A549 treated with dexamethasone at 1 μM for 4 hours (cell line): Measurements from ENCODE around the gene PWP1. TPM values are rescaled to one million over a fixed set of nuclear protein-coding genes. Genes with fewer than 3 reads are reported as not detected.

Experiments used
- total RNA-seq: library from RNA; stranded (reverse); fragments of 200-300 nt; extraction: Qiagen RNA extraction; gene quantifications from 5 replicates; pipeline ENCODE4 v1.2.3, GENCODE V29; 2022

The PWP1 gene
- total RNA-seq, result 94.2 to 101 TPM (median 100 TPM) in 5 replicates

GRCh38 chr12:107685360-107686248 lies at the start of gene PWP1:
TSS of gene PWP1 (plus strand) at chr12:107685799. CDS start at chr12:107685900, 101 bp downstream.

GRCh38 chr12:107760809-107761501 lies 75.4 kb downstream of the PWP1 start, which contains the start of gene PRDM4:
TSS of gene PRDM4 (minus strand) at chr12:107761137. CDS start at chr12:107760515, 622 bp downstream.

Other genes with a start within 250 kb of the PWP1 start
- gene PRDM4, start 75.3 kb downstream of the PWP1 start, total RNA-seq, result 17.8 to 22.1 TPM (median 21.1 TPM) in 5 replicates
- gene ASCL4, start 88.9 kb downstream of the PWP1 start, total RNA-seq, result not detected in 5 replicates